ENCODE results near the gene NECAP2. TPM values are rescaled to one million over a fixed set of nuclear protein-coding genes. Genes with fewer than 3 reads are reported as not detected.
"Not testable (repeated sequence)": the region's sequence is repeated elsewhere in the genome, so short reads cannot be mapped to it uniquely, and the experiment has no call there.

The NECAP2 gene
- total and polyA plus RNA-seq, 4 experiments from 2014 or later: 154 to 341 (median 204) TPM

DNA sequence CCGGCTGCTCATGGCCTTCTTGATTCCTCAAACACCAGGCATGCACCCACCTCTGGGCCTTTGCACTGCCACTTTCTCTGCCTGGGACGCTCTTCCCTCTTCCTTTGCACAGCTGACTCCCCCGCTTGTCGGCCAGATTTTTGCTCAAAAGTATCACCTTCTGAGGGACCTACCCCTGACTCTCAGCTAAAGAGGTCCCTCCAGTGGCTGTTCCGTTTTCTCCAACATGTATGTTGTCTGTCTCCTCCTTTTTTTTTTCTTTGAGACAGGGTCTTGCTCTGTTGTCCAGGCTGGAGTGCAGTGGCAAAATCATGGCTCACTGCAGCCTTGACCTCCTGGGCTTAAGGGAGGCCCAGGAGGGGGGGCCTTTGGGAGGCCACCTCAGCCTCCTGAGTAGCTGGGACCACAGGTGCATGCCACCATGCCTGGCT, 57.0 kb downstream of the NECAP2 start:
- H3K4me1 Mint-ChIP-seq: peaks cover 11 to 38% (median 17%) of the 10 kb centered on the region in 4 donors
- DNase-seq, H3K27me3 Mint-ChIP-seq: not testable (repeated sequence)

DNA sequence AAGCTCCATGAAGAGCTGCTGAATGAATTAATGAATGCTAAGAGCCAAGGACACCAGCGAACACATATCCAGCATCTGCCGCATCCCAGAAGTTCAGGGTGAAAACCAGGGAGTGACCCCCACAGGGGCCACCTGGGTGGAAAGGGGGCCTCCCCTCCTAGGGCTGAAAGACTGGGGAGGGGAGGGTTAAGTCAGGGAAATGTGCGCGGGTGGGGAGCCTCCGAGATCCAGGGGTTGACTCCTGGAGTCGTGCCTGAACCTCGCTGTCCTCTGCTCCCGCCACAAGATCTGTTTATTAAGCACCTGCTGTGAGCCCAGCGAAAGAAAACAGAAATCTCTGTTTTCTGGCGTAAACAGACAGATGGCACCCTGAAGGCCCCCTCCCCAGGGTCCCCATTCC, 57.5 kb downstream of the NECAP2 start:
- not testable (repeated sequence) for H3K36me3 ChIP-seq (ENCODE audit: insufficient read depth, low read length); DNase-seq; H3K27me3 Mint-ChIP-seq; H3K27me3 ChIP-seq (ENCODE audit: insufficient read depth, low read length); H3K4me3 ChIP-seq (ENCODE audit: low read length in 2 of 2); H3K4me1 ChIP-seq (ENCODE audit: insufficient read depth, low read length); H3K36me3 Mint-ChIP-seq; H3K9me3 ChIP-seq (ENCODE audit: control insufficient read depth in 1 of 2, low read length in 2 of 2); H3K9me3 Mint-ChIP-seq
- intact Hi-C loops (cut with micrococcal nuclease): loop anchor here (5.0 kb wide), 1 partner anchor 131 kb away; the partner anchor contains the start of gene SZRD1
- Mint-ChIP-seq H3K4me3 (peak overlapping the region; percentile 77 to 91 (median 82)), H3K27ac (peak overlapping the region; percentile 36 to 94 (median 87)), H3K4me1 (peaks cover 8 to 34% (median 17%) of the 10 kb centered on the region in 4 donors)
- CTCF ChIA-PET (ENCODE audit: partially characterized antibody): interaction anchor here (1.6 kb wide), 1 partner anchor 58 kb away, joined by 5 read pairs; the partner anchor contains the start of gene NECAP2
- POLR2A ChIA-PET (ENCODE audit: partially characterized antibody): interaction anchor here (1.0 to 1.9 kb wide), 3 partner anchors 16 to 130 kb away, joined by 3 to 6 read pairs (median 3); partner anchors contain the start of genes NECAP2 and RNU1-1
- H3K27ac ChIP-seq (ENCODE audit: low read depth, low read length): peak overlapping the region; percentile 59

More for the DNA sequence above, 57.0 kb downstream of the NECAP2 start:
- ChIA-PET POLR2A (ENCODE audit: partially characterized antibody) (interaction anchor here (1.0 to 1.9 kb wide), 3 partner anchors 16 to 130 kb away, joined by 3 to 6 read pairs (median 3); partner anchors contain the start of genes NECAP2 and RNU1-1), CTCF (ENCODE audit: partially characterized antibody) (interaction anchor here (1.6 kb wide), 1 partner anchor 57 kb away, joined by 5 read pairs; the partner anchor contains the start of gene NECAP2)
- Mint-ChIP-seq H3K4me3 (peak overlapping the region; percentile 77 to 91 (median 82)), H3K27ac (peak overlapping the region; percentile 18 to 94 (median 87))
- H3K36me3 ChIP-seq (ENCODE audit: insufficient read depth, low read length); H3K27ac ChIP-seq (ENCODE audit: low read depth, low read length); H3K9me3 ChIP-seq (ENCODE audit: control insufficient read depth in 1 of 2, low read length in 2 of 2); H3K4me3 ChIP-seq (ENCODE audit: low read length in 2 of 2); H3K27me3 ChIP-seq (ENCODE audit: insufficient read depth, low read length); H3K9me3 Mint-ChIP-seq; H3K4me1 ChIP-seq (ENCODE audit: insufficient read depth, low read length); H3K36me3 Mint-ChIP-seq: not testable (repeated sequence)
- intact Hi-C loops (cut with micrococcal nuclease): loop anchor here (5.0 kb wide), 1 partner anchor 130 kb away; the partner anchor contains the start of gene SZRD1

GRCh38 chr1:16498573-16499413, 58.3 kb downstream of the NECAP2 start:
- Histone ChIP-seq H3K27me3 (ENCODE audit: insufficient read depth, low read length) (no peaks in the 10 kb centered on the region), H3K4me1 (ENCODE audit: insufficient read depth, low read length) (peaks cover 5% of the 10 kb centered on the region), H3K27ac (ENCODE audit: low read depth, low read length) (peak overlapping the region; percentile 59), H3K9me3 (ENCODE audit: control insufficient read depth in 1 of 2, low read length in 2 of 2) (no peaks in the 10 kb centered on the region), H3K36me3 (ENCODE audit: insufficient read depth, low read length) (no peaks in the 10 kb centered on the region), H3K4me3 (ENCODE audit: low read length in 2 of 2) (peak overlapping the region; percentile 36 to 72)
- peak; percentile 78 to 83 (median 79) for DNase-seq
- no peaks in the 10 kb centered on the region for H3K27me3 Mint-ChIP-seq
- intact Hi-C loops (cut with micrococcal nuclease): loop anchor here (1.0 to 5.0 kb wide), 2 partner anchors 58 to 131 kb away; partner anchors contain the start of genes NECAP2 and SZRD1
- H3K36me3 Mint-ChIP-seq: peaks cover 0 to 3% of the 10 kb centered on the region in 2 donors
- H3K4me3 Mint-ChIP-seq: peak overlapping the region; percentile 82 to 95 (median 93)
- peaks cover 0 to 2% (median 0%) of the 10 kb centered on the region in 8 donors for H3K9me3 Mint-ChIP-seq
- H3K4me1 Mint-ChIP-seq: peaks cover 7 to 31% (median 15%) of the 10 kb centered on the region in 4 donors
- H3K27ac Mint-ChIP-seq: peak overlapping the region in 4 of 7 donors; percentile 55 to 87 (median 69)
- ChIA-PET POLR2A (ENCODE audit: partially characterized antibody) (interaction anchor here (1.0 to 2.3 kb wide), 6 partner anchors 15 to 406 kb away, joined by 3 to 6 read pairs (median 4); partner anchors contain the start of genes NECAP2 and RNU1-1), CTCF (ENCODE audit: partially characterized antibody) (interaction anchor here (1.6 kb wide), 1 partner anchor 59 kb away, joined by 5 read pairs; the partner anchor contains the start of gene NECAP2)

DNA sequence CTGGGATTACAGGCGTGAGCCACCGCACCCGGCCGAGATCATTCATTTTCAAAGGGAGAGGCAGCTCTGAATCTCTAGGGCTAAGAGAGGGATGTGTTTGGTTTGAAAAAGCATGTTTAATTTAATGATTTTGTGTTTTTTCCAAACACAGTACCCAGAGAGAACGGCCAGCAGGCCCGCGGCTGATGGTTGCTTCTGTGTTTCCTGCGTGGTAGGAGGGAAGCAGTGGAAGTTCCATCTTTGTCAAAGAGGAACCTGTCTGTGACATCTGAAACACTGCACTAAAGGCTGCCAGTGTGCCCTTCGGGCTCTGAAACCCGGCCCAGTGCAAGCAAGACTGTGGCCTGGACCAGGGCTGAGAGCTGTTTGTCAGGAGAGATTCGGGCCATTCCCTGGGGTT, 59.9 kb downstream of the NECAP2 start:
- POLR2A ChIA-PET (ENCODE audit: partially characterized antibody): interaction anchor here (1.3 to 2.3 kb wide), 3 partner anchors 13 to 405 kb away, joined by 3 to 5 read pairs (median 4); partner anchors contain the start of gene RNU1-1
- H3K36me3 ChIP-seq (ENCODE audit: insufficient read depth, low read length); H3K9me3 ChIP-seq (ENCODE audit: control insufficient read depth in 1 of 2, low read length in 2 of 2); H3K27me3 Mint-ChIP-seq; DNase-seq; H3K4me3 ChIP-seq (ENCODE audit: low read length in 2 of 2); H3K27ac ChIP-seq (ENCODE audit: low read depth, low read length); H3K9me3 Mint-ChIP-seq; H3K36me3 Mint-ChIP-seq; CTCF ChIA-PET (ENCODE audit: partially characterized antibody); intact Hi-C loops (cut with micrococcal nuclease); H3K4me1 ChIP-seq (ENCODE audit: insufficient read depth, low read length); H3K27me3 ChIP-seq (ENCODE audit: insufficient read depth, low read length): not testable (repeated sequence)
- Mint-ChIP-seq H3K27ac (peak overlapping the region in 1 of 7 donors; percentile 82), H3K4me3 (peak overlapping the region; percentile 52 to 95 (median 92)), H3K4me1 (peaks cover 6 to 29% (median 14%) of the 10 kb centered on the region in 4 donors)

- H3K9me3 ChIP-seq (ENCODE audit: control insufficient read depth in 1 of 2, low read length in 2 of 2); DNase-seq; H3K4me3 ChIP-seq (ENCODE audit: low read length in 2 of 2); H3K27ac Mint-ChIP-seq; H3K27ac ChIP-seq (ENCODE audit: low read depth, low read length); CTCF ChIA-PET (ENCODE audit: partially characterized antibody); H3K9me3 Mint-ChIP-seq; intact Hi-C loops (cut with micrococcal nuclease); H3K27me3 ChIP-seq (ENCODE audit: insufficient read depth, low read length); H3K36me3 ChIP-seq (ENCODE audit: insufficient read depth, low read length); H3K36me3 Mint-ChIP-seq; H3K4me1 ChIP-seq (ENCODE audit: insufficient read depth, low read length); H3K27me3 Mint-ChIP-seq: not testable (repeated sequence)
- POLR2A ChIA-PET (ENCODE audit: partially characterized antibody): interaction anchor here (2.3 kb wide), 1 partner anchor 80 kb away, joined by 5 read pairs; no protein-coding TSS in a partner anchor
- Mint-ChIP-seq H3K4me1 (peaks cover 6 to 27% (median 14%) of the 10 kb centered on the region in 4 donors), H3K4me3 (peak overlapping the region in 6 of 8 donors; percentile 15 to 94 (median 51))
Measured at GRCh38 chr1:16500975-16501374, 60.5 kb downstream of the NECAP2 start.

DNA sequence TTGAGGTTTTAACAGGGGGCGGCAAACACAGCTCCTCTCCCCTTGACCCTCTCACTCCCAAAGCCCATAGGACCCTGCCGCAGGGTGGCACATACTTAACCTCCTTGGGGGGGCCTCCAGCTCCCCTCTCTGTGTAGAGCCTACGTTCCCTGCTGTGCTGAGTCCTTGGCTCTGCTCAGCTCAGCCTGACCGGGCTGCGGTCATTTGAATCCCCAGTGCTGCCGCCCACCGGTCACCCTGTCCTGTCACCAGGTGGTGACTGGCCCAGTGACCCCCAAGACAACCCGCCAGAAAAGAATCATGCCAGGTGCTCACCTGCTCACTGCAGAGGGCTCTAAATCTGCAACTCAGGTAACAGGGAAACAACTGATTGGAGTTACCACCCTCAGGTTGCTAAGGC, 60.9 kb downstream of the NECAP2 start:
- H3K27me3 ChIP-seq (ENCODE audit: insufficient read depth, low read length); CTCF ChIA-PET (ENCODE audit: partially characterized antibody); H3K36me3 ChIP-seq (ENCODE audit: insufficient read depth, low read length); H3K4me1 ChIP-seq (ENCODE audit: insufficient read depth, low read length); H3K27me3 Mint-ChIP-seq; H3K9me3 Mint-ChIP-seq; H3K9me3 ChIP-seq (ENCODE audit: control insufficient read depth in 1 of 2, low read length in 2 of 2); intact Hi-C loops (cut with micrococcal nuclease); H3K36me3 Mint-ChIP-seq; DNase-seq; H3K27ac Mint-ChIP-seq; H3K4me3 ChIP-seq (ENCODE audit: low read length in 2 of 2); POLR2A ChIA-PET (ENCODE audit: partially characterized antibody); H3K27ac ChIP-seq (ENCODE audit: low read depth, low read length): not testable (repeated sequence)
- peaks cover 6 to 25% (median 14%) of the 10 kb centered on the region in 4 donors for H3K4me1 Mint-ChIP-seq
- peak overlapping the region in 5 of 8 donors; percentile 15 to 94 (median 52) for H3K4me3 Mint-ChIP-seq

DNA sequence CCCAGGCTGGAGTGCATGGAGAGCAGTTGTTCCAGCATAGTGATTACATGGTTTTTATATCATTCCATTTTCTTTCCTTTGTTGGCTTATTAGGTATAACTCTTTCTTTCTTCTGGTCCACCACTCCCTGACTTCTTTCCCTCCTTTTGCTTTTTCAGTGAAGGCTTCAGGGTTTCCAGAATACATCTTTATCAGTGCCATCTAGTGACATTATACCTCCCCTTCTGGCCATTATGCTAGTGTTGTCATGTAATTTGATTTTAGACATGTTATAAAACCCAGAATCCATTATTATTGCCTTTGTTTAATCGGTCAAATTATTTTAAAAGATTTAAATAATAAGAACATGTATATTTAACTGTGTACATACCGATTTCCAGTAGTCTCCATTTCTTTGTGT, 63.0 kb downstream of the NECAP2 start:
- peaks cover under 1% of the 10 kb centered on the region for H3K4me1 ChIP-seq (ENCODE audit: insufficient read depth, low read length)
- H3K27ac Mint-ChIP-seq: no peak overlapping the region
- intact Hi-C loops (cut with micrococcal nuclease): no loop called here
- H3K27ac ChIP-seq (ENCODE audit: low read depth, low read length): no peak overlapping the region
- peaks cover 0 to 2% (median 0%) of the 10 kb centered on the region in 8 donors for H3K9me3 Mint-ChIP-seq
- no peaks in the 10 kb centered on the region for H3K27me3 ChIP-seq (ENCODE audit: insufficient read depth, low read length)
- H3K9me3 ChIP-seq (ENCODE audit: control insufficient read depth in 1 of 2, low read length in 2 of 2): no peaks in the 10 kb centered on the region
- DNase-seq: no peak
- CTCF ChIA-PET (ENCODE audit: partially characterized antibody): no interaction called here
- POLR2A ChIA-PET (ENCODE audit: partially characterized antibody): no interaction called here
- no peak overlapping the region for H3K4me3 ChIP-seq (ENCODE audit: low read length in 2 of 2)
- H3K36me3 Mint-ChIP-seq: peaks cover 0 to 1% of the 10 kb centered on the region in 2 donors
- H3K27me3 Mint-ChIP-seq: no peaks in the 10 kb centered on the region
- H3K4me1 Mint-ChIP-seq: peaks cover 0 to 9% (median 3%) of the 10 kb centered on the region in 4 donors
- H3K4me3 Mint-ChIP-seq: peak overlapping the region in 1 of 8 donors; percentile 43
- no peaks in the 10 kb centered on the region for H3K36me3 ChIP-seq (ENCODE audit: insufficient read depth, low read length)
